B cell (primary cell): ENCODE data around the gene GMPR. TPM values are rescaled to one million over a fixed set of nuclear protein-coding genes. Genes with fewer than 3 reads are reported as not detected.

ENCODE experiments used
- ATAC-seq: fragments of 200-7000 bp; cut with Tn5 transposase; one replicate; pipeline ENCODE4 v1.10.0; 2021; ENCODE audit warnings: low read depth, mild to moderate bottlenecking, moderate number of reproducible peaks, moderate library complexity
- CTCF ChIA-PET: fragments of 350-600 bp; sonication (Branson Sonifier 250); formaldehyde crosslinking; loops from one replicate; lab custom pipeline; 2021; ENCODE audit warnings: antibody characterized with exemption, inconsistent platforms; lab: Charles Lee
- POLR2A ChIA-PET: fragments of 350-600 bp; sonication (Branson Sonifier 250); formaldehyde crosslinking; loops from one replicate; lab custom pipeline; 2021; ENCODE audit warnings: antibody characterized with exemption; lab: Charles Lee
- DNase-seq: peaks from one replicate; pipeline ENCODE4 v3.0.0; 2013
- H2AFZ ChIP-seq: 2 replicates; pipeline ENCODE4 v1.6.1; 2012; ENCODE audit warnings: mild to moderate bottlenecking, low read depth, low read length; ENCODE audit not compliant: insufficient read depth, poor library complexity, severe bottlenecking
- H3K27ac ChIP-seq, 2 donors: 1 replicate in 1 of 2; 2 replicates in 1 of 2; pipeline ENCODE4 v1.5.1; 2012 to 2013; ENCODE audit warnings: low read length in 2 of 2, mild to moderate bottlenecking in 2 of 2, moderate library complexity in 1 of 2
- H3K27me3 ChIP-seq, 4 experiments: fragments of 200-600 bp in 1 of 4; sonication (generic) in 1 of 4; replicated peaks in 1 of 4; 1 replicate in 2 of 4; 2 replicates in 2 of 4; pipeline versions ENCODE4 v1.6.1 to v1.7.0; 2013 to 2016; ENCODE audit warnings: low read length in 3 of 4, mild to moderate bottlenecking in 2 of 4, mixed read lengths in 1 of 4, moderate library complexity in 1 of 4; ENCODE audit not compliant: insufficient read depth in 4 of 4, control insufficient read depth in 3 of 4; ENCODE audit errors: control extremely low read depth in 1 of 4
- H3K36me3 ChIP-seq, 2 experiments: replicated peaks in 1 of 2; 1 replicate in 1 of 2; 2 replicates in 1 of 2; pipeline versions ENCODE4 v1.6.1 to v1.7.1; 2013; ENCODE audit warnings: low read length in 1 of 2; ENCODE audit not compliant: insufficient read depth in 2 of 2, control insufficient read depth in 1 of 2; ENCODE audit errors: control extremely low read depth in 1 of 2, extremely low read depth in 1 of 2
- H3K4me1 ChIP-seq, 2 donors: fragments of 200-600 bp in 1 of 2; sonication (generic) in 1 of 2; 1 replicate in 1 of 2; 2 replicates in 1 of 2; pipeline versions ENCODE4 v1.5.1 to v1.6.1; 2013 to 2017; ENCODE audit warnings: low read length in 2 of 2; ENCODE audit not compliant: control insufficient read depth in 2 of 2, insufficient read depth in 2 of 2
- H3K4me2 ChIP-seq: replicated peaks from 2 replicates; pipeline ENCODE3; 2012; ENCODE audit warnings: mild to moderate bottlenecking, low read depth, low read length; ENCODE audit not compliant: poor library complexity, severe bottlenecking
- H3K4me3 ChIP-seq, 5 experiments: fragments of 200-600 bp in 1 of 5; sonication (generic) in 1 of 5; 1 replicate in 3 of 5; 2 replicates in 2 of 5; pipeline versions ENCODE4 v1.5.1 to v1.7.0; 2011 to 2016; ENCODE audit warnings: low read length in 4 of 5, mild to moderate bottlenecking in 4 of 5, low read depth in 2 of 5, control low read depth in 1 of 5, moderate library complexity in 1 of 5; ENCODE audit not compliant: insufficient read depth in 1 of 5; ENCODE audit errors: control extremely low read depth in 1 of 5, extremely low read depth in 1 of 5
- H3K79me2 ChIP-seq: fragments of 200-600 bp; sonication (generic); one replicate; pipeline ENCODE4 v1.6.0; 2016; ENCODE audit warnings: low read length; ENCODE audit not compliant: control insufficient read depth, insufficient read depth
- H3K9ac ChIP-seq: fragments of 200-600 bp; sonication (generic); 2 replicates; pipeline ENCODE4 v1.6.1; 2017; ENCODE audit warnings: mild to moderate bottlenecking, low read length, moderate library complexity
- H3K9me3 ChIP-seq, 3 donors: one replicate each; pipeline versions ENCODE4 v1.6.1 to v1.7.1; 2013; ENCODE audit warnings: low read length in 2 of 3; ENCODE audit not compliant: control insufficient read depth in 2 of 3, insufficient read depth in 1 of 3; ENCODE audit errors: control extremely low read depth in 1 of 3
- H4K20me1 ChIP-seq: 2 replicates; pipeline ENCODE4 v1.6.0; 2012; ENCODE audit warnings: mild to moderate bottlenecking, low read length; ENCODE audit not compliant: insufficient read depth, control insufficient read depth, poor library complexity, severe bottlenecking
- H3K27ac Mint-ChIP-seq: one replicate; pipeline ENCODE4 v1.8.0; 2021; ENCODE audit warnings: mixed read lengths
- H3K27me3 Mint-ChIP-seq: one replicate; pipeline ENCODE4 v1.8.0; 2021; ENCODE audit warnings: mixed read lengths
- H3K4me1 Mint-ChIP-seq: one replicate; pipeline ENCODE4 v1.8.0; 2021; ENCODE audit warnings: mixed read lengths
- H3K4me3 Mint-ChIP-seq: one replicate; pipeline ENCODE4 v1.8.0; 2021; ENCODE audit warnings: mixed read lengths
- H3K9me3 Mint-ChIP-seq: one replicate; pipeline ENCODE4 v1.8.0; 2022; ENCODE audit warnings: mixed read lengths; ENCODE audit not compliant: insufficient read depth
- CTCF ChIP-seq: fragments of 200-600 bp; IDR thresholded peaks from one replicate; pipeline ENCODE4 v1.8.0; 2022; ENCODE audit warnings: antibody characterized with exemption, mild to moderate bottlenecking
- EZH2 ChIP-seq: IDR thresholded peaks from 2 replicates; pipeline ENCODE4 v1.6.1; 2012; ENCODE audit warnings: borderline replicate concordance, low read depth, mild to moderate bottlenecking, moderate library complexity, low read length; ENCODE audit not compliant: insufficient read depth, poor library complexity, severe bottlenecking
- WGBS: methylation state at CpG from one replicate; pipeline ENCODE4 v1.1.5; 2013; ENCODE audit warnings: missing lambda C conversion rate; ENCODE audit not compliant: insufficient coverage; 5-methylcytosine and 5-hydroxymethylcytosine counted together
- intact Hi-C: fragments of 100-400 bp; cut with micrococcal nuclease; formaldehyde crosslinking; loops from one replicate; pipeline ENCODE4 v1.10.0; 2022
- polyA plus RNA-seq: library from polyadenylated mRNA; depleted of rRNA; stranded (reverse); fragments of >200 nt; gene quantifications from 2 replicates; pipeline ENCODE4 v1.2.3, GENCODE V29; 2012
- total RNA-seq, 2 donors: library from RNA; stranded (reverse); fragments of 120-200 nt in 1 of 2; gene quantifications; 1 replicate in 1 of 2; 2 replicates in 1 of 2; pipeline versions ENCODE4 v1.2.3 to v1.2.4, GENCODE V29; 2013 to 2022

The GMPR gene
- total and polyA plus RNA-seq, 2 donors (not counting 1 experiment from before 2014, with no cell fraction given): 0.82 TPM; not detected in 1

GRCh38 chr6:16333580-16333979 lies 95.2 kb downstream of the GMPR start:
- Histone ChIP-seq H3K9ac (no peak overlapping the region), H3K79me2 (no peaks in the 10 kb centered on the region), H3K4me2 (no peak overlapping the region), H4K20me1 (no peaks in the 10 kb centered on the region), H3K27me3 (no peaks in the 10 kb centered on the region), H3K36me3 (no peaks in the 10 kb centered on the region), H3K4me3 (no peak overlapping the region), H3K9me3 (no peaks in the 10 kb centered on the region), H2AFZ (no peak overlapping the region), H3K27ac (no peak overlapping the region), H3K4me1 (peaks cover 12% of the 10 kb centered on the region in 2 donors)
- POLR2A ChIA-PET: no interaction called here
- 100% methylated on average over 1 of the region's 3 CpGs for WGBS
- H3K9me3 Mint-ChIP-seq: no peaks in the 10 kb centered on the region
- peaks cover 11% of the 10 kb centered on the region for H3K4me1 Mint-ChIP-seq
- CTCF ChIA-PET: interaction anchor here (1.1 to 6.5 kb wide), 17 partner anchors 9 to 632 kb away, joined by 3 to 87 read pairs (median 13); partner anchors contain the start of gene ATXN1
- H3K4me3 Mint-ChIP-seq: no peak overlapping the region
- DNase-seq (no peak), ATAC-seq (no peak)
- intact Hi-C loops: loop anchor here (2.0 to 10.0 kb wide), 6 partner anchors 89 to 754 kb away; no protein-coding TSS in a partner anchor
- TF ChIP-seq EZH2: no peak
- TF ChIP-seq CTCF: no peak
- no peak overlapping the region for H3K27ac Mint-ChIP-seq
- no peaks in the 10 kb centered on the region for H3K27me3 Mint-ChIP-seq

DNA sequence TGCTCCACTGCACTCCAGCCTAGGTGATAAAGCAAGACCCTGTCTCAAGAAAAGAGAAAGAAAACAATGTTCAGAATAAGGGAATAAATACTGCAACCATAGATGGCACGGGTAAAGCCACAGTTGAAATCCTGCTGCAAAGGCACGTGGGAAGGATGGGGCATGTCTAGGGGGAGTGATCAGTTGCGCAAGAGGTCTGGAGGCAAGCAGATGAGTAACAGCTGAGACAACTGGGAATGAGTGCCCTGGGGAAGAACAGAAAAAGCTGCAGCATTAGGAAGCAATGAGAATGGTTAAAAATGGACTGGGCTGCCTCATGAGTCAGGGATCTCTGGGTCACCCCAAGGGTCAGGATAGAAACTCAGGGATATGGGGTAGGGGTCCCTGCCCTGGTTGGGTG lies 96.3 kb downstream of the GMPR start:
- Histone ChIP-seq H3K9me3 (no peaks in the 10 kb centered on the region), H3K4me1 (peaks cover 12% of the 10 kb centered on the region in 2 donors), H3K27me3 (no peaks in the 10 kb centered on the region), H4K20me1 (no peaks in the 10 kb centered on the region), H3K4me3 (no peak overlapping the region), H3K4me2 (no peak overlapping the region), H3K36me3 (no peaks in the 10 kb centered on the region), H3K79me2 (no peaks in the 10 kb centered on the region), H3K27ac (no peak overlapping the region), H3K9ac (no peak overlapping the region), H2AFZ (no peak overlapping the region)
- DNase-seq (no peak), ATAC-seq (no peak)
- no peak overlapping the region for H3K4me3 Mint-ChIP-seq
- ChIA-PET CTCF (interaction anchor here (1.5 to 6.5 kb wide), 9 partner anchors 16 to 438 kb away, joined by 4 to 87 read pairs (median 20); partner anchors contain the start of gene ATXN1), POLR2A (no interaction called here)
- peaks cover 10% of the 10 kb centered on the region for H3K4me1 Mint-ChIP-seq
- WGBS: 70% methylated on average over 3 of the region's 3 CpGs
- TF ChIP-seq CTCF: no peak
- TF ChIP-seq EZH2: no peak
- H3K27ac Mint-ChIP-seq: no peak overlapping the region
- no peaks in the 10 kb centered on the region for H3K9me3 Mint-ChIP-seq
- intact Hi-C loops: loop anchor here (5.0 to 10.0 kb wide), 5 partner anchors 88 to 753 kb away; no protein-coding TSS in a partner anchor
- no peaks in the 10 kb centered on the region for H3K27me3 Mint-ChIP-seq
